GM23338 (cell line): ENCODE results near the gene PRR18. TPM values are rescaled to one million over a fixed set of nuclear protein-coding genes. Genes with fewer than 3 reads are reported as not detected.
A peak's percentile ranks its signal among the peaks of the same experiment; 100 is the strongest.

Experiments used
- ATAC-seq: fragments of 200-7000 bp; cut with Tn5 transposase; 3 replicates; pipeline ENCODE4 v1.9.1; 2020
- DNase-seq: peaks from one replicate; pipeline ENCODE4 v3.0.0-alpha.2; 2015; ENCODE audit warnings: low spot score
- H2AFZ ChIP-seq: fragments of 200-600 bp; sonication (generic); 2 replicates; pipeline ENCODE4 v1.8.0; 2016; ENCODE audit warnings: antibody characterized with exemption, mild to moderate bottlenecking, moderate library complexity
- H3F3A ChIP-seq: fragments of 200-600 bp; sonication (generic); replicated peaks from 2 replicates; pipeline ENCODE4 v1.8.0; 2017; ENCODE audit warnings: antibody characterized with exemption, mixed run types, low read depth
- H3K27ac ChIP-seq: fragments of 200-600 bp; sonication (generic); 2 replicates; pipeline ENCODE4 v1.6.1; 2016; ENCODE audit warnings: low read depth
- H3K27me3 ChIP-seq: fragments of 200-600 bp; sonication (generic); 2 replicates; pipeline ENCODE4 v1.8.0; 2016; ENCODE audit warnings: mild to moderate bottlenecking, mixed run types, moderate library complexity; ENCODE audit not compliant: insufficient read depth
- H3K36me3 ChIP-seq: fragments of 200-600 bp; sonication (generic); 2 replicates; pipeline ENCODE4 v1.8.0; 2016; ENCODE audit warnings: mild to moderate bottlenecking; ENCODE audit not compliant: insufficient read depth
- H3K4me1 ChIP-seq: fragments of 200-600 bp; sonication (generic); 2 replicates; pipeline ENCODE4 v1.8.0; 2016; ENCODE audit warnings: mild to moderate bottlenecking, moderate library complexity; ENCODE audit not compliant: insufficient read depth
- H3K4me2 ChIP-seq: fragments of 200-600 bp; sonication (generic); 2 replicates; pipeline ENCODE4 v1.7.1; 2017; ENCODE audit warnings: mixed run types
- H3K4me3 ChIP-seq: fragments of 200-600 bp; sonication (generic); 2 replicates; pipeline ENCODE4 v1.6.1; 2016; ENCODE audit warnings: mixed run types
- H3K79me2 ChIP-seq: fragments of 200-600 bp; sonication (generic); replicated peaks from 2 replicates; pipeline ENCODE4 v1.8.0; 2017; ENCODE audit warnings: mild to moderate bottlenecking; ENCODE audit not compliant: insufficient read depth
- H3K9me2 ChIP-seq: fragments of 200-600 bp; sonication (generic); 2 replicates; pipeline ENCODE4 v1.8.0; 2017; ENCODE audit not compliant: insufficient read depth
- H4K20me1 ChIP-seq: fragments of 200-600 bp; sonication (generic); replicated peaks from 2 replicates; pipeline ENCODE4 v1.8.0; 2017; ENCODE audit warnings: mild to moderate bottlenecking; ENCODE audit not compliant: insufficient read depth
- H3K27ac Mint-ChIP-seq: 2 replicates; pipeline ENCODE4 v1.8.0; 2020; ENCODE audit warnings: inconsistent platforms, mild to moderate bottlenecking, moderate library complexity, mixed read lengths
- H3K27me3 Mint-ChIP-seq: 3 replicates; pipeline ENCODE4 v1.8.0; 2022; ENCODE audit warnings: low read depth, mild to moderate bottlenecking, moderate library complexity, mixed read lengths, inconsistent platforms; ENCODE audit not compliant: insufficient read depth, poor library complexity
- H3K36me3 Mint-ChIP-seq: 3 replicates; pipeline ENCODE4 v1.8.0; 2021; ENCODE audit warnings: low read depth, mild to moderate bottlenecking, inconsistent platforms, moderate library complexity, mixed read lengths
- H3K4me1 Mint-ChIP-seq: 3 replicates; pipeline ENCODE4 v1.8.0; 2020; ENCODE audit warnings: mild to moderate bottlenecking, inconsistent platforms, mixed read lengths
- H3K4me3 Mint-ChIP-seq: 3 replicates; pipeline ENCODE4 v1.8.0; 2021; ENCODE audit warnings: moderate library complexity, mild to moderate bottlenecking, inconsistent platforms, mixed read lengths
- H3K9me3 Mint-ChIP-seq: 3 replicates; pipeline ENCODE4 v1.8.0; 2020; ENCODE audit warnings: moderate library complexity, mild to moderate bottlenecking, inconsistent platforms, mixed read lengths
- CREB1 ChIP-seq: fragments of 250-450 bp; sonication (Bioruptor Pico); IDR thresholded peaks from 2 replicates; pipeline ENCODE4 v1.5.0; 2020; ENCODE audit warnings: low read depth, mild to moderate bottlenecking, moderate library complexity
- EZH2 ChIP-seq: fragments of 200-600 bp; sonication (generic); IDR thresholded peaks from one replicate; pipeline ENCODE4 v1.8.0; 2017; ENCODE audit warnings: antibody characterized with exemption, mild to moderate bottlenecking, low read depth; ENCODE audit not compliant: unreplicated experiment
- EZH2phosphoT487 ChIP-seq: fragments of 200-600 bp; sonication (generic); IDR thresholded peaks from one replicate; pipeline ENCODE4 v1.8.1; 2018; ENCODE audit warnings: antibody characterized with exemption; ENCODE audit not compliant: unreplicated experiment
- JUNB ChIP-seq: IDR thresholded peaks from one replicate; pipeline ENCODE4 v1.6.1; 2016; ENCODE audit warnings: antibody characterized with exemption; ENCODE audit not compliant: unreplicated experiment
- NANOG ChIP-seq: IDR thresholded peaks from 2 replicates; pipeline ENCODE4 v1.6.1; 2016; ENCODE audit warnings: antibody characterized with exemption, borderline replicate concordance
- ZNF114 ChIP-seq: fragments of 250-450 bp; sonication (Bioruptor Pico); IDR thresholded peaks from 2 replicates; pipeline ENCODE4 v1.5.0; 2020; ENCODE audit warnings: mild to moderate bottlenecking, moderate library complexity
- ZNF331 ChIP-seq: fragments of 250-450 bp; sonication (Bioruptor Pico); IDR thresholded peaks from 2 replicates; pipeline ENCODE4 v1.5.0; 2020; ENCODE audit warnings: low read depth, mild to moderate bottlenecking, moderate library complexity
- long read RNA-seq: library from polyadenylated mRNA; unstranded; transcript quantifications from one replicate; pipeline ENCODE4 v2.0.0, GENCODE V29; 2020; ENCODE audit not compliant: unreplicated experiment
- polyA plus RNA-seq: library from polyadenylated mRNA; unstranded; fragments of >200 nt; fragmentation: Nextera tagmentation; extraction: Ambion mirVana; gene quantifications from 2 replicates; pipeline ENCODE4 v1.2.1, GENCODE V29; 2016
- total RNA-seq: library from RNA; depleted of rRNA; stranded (reverse); fragments of >200 nt; shearing (Covaris generic); gene quantifications from 2 replicates; pipeline ENCODE4 v1.2.3, GENCODE V29; 2014; rRNA removed
- TF ChIP-seq, protein P1 (sequence below): fragments of 250-450 bp; sonication (Bioruptor Pico); IDR thresholded peaks from 2 replicates; pipeline ENCODE4 v1.5.0; 2020; ENCODE audit warnings: mild to moderate bottlenecking, moderate library complexity

PRR18 gene, protein sequence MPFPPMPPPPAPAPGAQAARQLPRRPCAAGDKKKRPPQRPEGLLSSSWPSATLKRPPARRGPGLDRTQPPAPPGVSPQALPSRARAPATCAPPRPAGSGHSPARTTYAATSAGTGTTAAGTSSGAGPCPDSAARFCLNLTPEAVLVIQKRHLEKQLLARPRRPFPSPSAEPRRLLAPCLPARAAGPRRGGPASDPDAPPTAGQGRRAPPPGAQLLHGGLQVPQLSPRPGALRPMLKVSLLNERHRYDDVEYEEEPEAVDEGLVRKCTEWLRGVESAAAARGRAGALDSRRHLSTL
- total RNA-seq (0.08 and 0.24 TPM in 2 replicates), polyA plus RNA-seq (0.40 TPM in 1 of 2 replicates, not detected in the other)
- long read RNA-seq = 0 reads

- Histone ChIP-seq H3K79me2 (no peaks in the 10 kb centered on the region), H3K27ac (no peak within 1 kb of the TSS), H3K4me2 (peak within 1 kb of the TSS; percentile 90), H3K36me3 (no peaks in the 10 kb centered on the region; the same call in 1 of the 2 replicates), H3K9me2 (no peaks in the 10 kb centered on the region), H3F3A (0 out of 2 replicates have a peak, but pooled peaks cover 3% of the 10 kb centered on the region), H2AFZ (peak within 1 kb of the TSS; percentile 96), H4K20me1 (no peaks in the 10 kb centered on the region; the same call in none of the 2 replicates), H3K4me1 (peaks cover 3% of the 10 kb centered on the region; the same call in 1 of the 2 replicates), H3K4me3 (peak within 1 kb of the TSS; percentile 73), H3K27me3 (peaks cover 61% of the 10 kb centered on the region)
- H3K27me3 Mint-ChIP-seq = peaks cover 49% of the 10 kb centered on the region
- peak within 1 kb of the TSS; percentile 52 for H3K4me3 Mint-ChIP-seq
- no peaks in the 10 kb centered on the region for H3K9me3 Mint-ChIP-seq
- TF ChIP-seq, protein P1, sequence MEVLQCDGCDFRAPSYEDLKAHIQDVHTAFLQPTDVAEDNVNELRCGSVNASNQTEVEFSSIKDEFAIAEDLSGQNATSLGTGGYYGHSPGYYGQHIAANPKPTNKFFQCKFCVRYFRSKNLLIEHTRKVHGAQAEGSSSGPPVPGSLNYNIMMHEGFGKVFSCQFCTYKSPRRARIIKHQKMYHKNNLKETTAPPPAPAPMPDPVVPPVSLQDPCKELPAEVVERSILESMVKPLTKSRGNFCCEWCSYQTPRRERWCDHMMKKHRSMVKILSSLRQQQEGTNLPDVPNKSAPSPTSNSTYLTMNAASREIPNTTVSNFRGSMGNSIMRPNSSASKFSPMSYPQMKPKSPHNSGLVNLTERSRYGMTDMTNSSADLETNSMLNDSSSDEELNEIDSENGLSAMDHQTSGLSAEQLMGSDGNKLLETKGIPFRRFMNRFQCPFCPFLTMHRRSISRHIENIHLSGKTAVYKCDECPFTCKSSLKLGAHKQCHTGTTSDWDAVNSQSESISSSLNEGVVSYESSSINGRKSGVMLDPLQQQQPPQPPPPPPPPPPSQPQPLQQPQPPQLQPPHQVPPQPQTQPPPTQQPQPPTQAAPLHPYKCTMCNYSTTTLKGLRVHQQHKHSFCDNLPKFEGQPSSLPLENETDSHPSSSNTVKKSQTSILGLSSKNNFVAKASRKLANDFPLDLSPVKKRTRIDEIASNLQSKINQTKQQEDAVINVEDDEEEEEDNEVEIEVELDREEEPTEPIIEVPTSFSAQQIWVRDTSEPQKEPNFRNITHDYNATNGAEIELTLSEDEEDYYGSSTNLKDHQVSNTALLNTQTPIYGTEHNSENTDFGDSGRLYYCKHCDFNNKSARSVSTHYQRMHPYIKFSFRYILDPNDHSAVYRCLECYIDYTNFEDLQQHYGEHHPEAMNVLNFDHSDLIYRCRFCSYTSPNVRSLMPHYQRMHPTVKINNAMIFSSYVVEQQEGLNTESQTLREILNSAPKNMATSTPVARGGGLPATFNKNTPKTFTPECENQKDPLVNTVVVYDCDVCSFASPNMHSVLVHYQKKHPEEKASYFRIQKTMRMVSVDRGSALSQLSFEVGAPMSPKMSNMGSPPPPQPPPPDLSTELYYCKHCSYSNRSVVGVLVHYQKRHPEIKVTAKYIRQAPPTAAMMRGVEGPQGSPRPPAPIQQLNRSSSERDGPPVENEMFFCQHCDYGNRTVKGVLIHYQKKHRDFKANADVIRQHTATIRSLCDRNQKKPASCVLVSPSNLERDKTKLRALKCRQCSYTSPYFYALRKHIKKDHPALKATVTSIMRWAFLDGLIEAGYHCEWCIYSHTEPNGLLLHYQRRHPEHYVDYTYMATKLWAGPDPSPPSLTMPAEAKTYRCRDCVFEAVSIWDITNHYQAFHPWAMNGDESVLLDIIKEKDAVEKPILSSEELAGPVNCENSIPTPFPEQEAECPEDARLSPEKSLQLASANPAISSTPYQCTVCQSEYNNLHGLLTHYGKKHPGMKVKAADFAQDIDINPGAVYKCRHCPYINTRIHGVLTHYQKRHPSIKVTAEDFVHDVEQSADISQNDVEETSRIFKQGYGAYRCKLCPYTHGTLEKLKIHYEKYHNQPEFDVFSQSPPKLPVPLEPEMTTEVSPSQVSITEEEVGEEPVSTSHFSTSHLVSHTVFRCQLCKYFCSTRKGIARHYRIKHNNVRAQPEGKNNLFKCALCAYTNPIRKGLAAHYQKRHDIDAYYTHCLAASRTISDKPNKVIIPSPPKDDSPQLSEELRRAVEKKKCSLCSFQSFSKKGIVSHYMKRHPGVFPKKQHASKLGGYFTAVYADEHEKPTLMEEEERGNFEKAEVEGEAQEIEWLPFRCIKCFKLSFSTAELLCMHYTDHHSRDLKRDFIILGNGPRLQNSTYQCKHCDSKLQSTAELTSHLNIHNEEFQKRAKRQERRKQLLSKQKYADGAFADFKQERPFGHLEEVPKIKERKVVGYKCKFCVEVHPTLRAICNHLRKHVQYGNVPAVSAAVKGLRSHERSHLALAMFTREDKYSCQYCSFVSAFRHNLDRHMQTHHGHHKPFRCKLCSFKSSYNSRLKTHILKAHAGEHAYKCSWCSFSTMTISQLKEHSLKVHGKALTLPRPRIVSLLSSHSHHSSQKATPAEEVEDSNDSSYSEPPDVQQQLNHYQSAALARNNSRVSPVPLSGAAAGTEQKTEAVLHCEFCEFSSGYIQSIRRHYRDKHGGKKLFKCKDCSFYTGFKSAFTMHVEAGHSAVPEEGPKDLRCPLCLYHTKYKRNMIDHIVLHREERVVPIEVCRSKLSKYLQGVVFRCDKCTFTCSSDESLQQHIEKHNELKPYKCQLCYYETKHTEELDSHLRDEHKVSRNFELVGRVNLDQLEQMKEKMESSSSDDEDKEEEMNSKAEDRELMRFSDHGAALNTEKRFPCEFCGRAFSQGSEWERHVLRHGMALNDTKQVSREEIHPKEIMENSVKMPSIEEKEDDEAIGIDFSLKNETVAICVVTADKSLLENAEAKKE = no peak
- TF ChIP-seq EZH2phosphoT487 = no peak
- no peak for TF ChIP-seq ZNF331
- TF ChIP-seq EZH2 = peak; percentile 61
- no peak for TF ChIP-seq NANOG
- no peak for TF ChIP-seq ZNF114 (CRISPR knock-in tag)
- no peak for TF ChIP-seq CREB1 (CRISPR knock-in tag)
- no peak for TF ChIP-seq JUNB
- H3K4me1 Mint-ChIP-seq = peaks cover 10% of the 10 kb centered on the region
- no peak within 1 kb of the TSS for H3K27ac Mint-ChIP-seq
- DNase-seq = peak; percentile 60
- no peaks in the 10 kb centered on the region; the same call in 2 of the 3 replicates for H3K36me3 Mint-ChIP-seq
- peak; percentile 59 for ATAC-seq
Observed at GRCh38 chr6:166308033-166308768, at the start of gene PRR18. Gene PRR18, minus strand, starts transcription at chr6:166308392. Its CDS starts 250 bp downstream, at chr6:166308142.
